T-helper 2 cell (primary cell): ENCODE results near the gene OLFML2B.
"Not testable (repeated sequence)": the region's sequence is repeated elsewhere in the genome, so short reads cannot be mapped to it uniquely, and the experiment has no call there.

ENCODE experiments used
- DNase-seq, 5 experiments: peaks; one replicate each; pipeline versions ENCODE4 v3.0.0 to v3.0.0-alpha.2; 2012 to 2022
- total RNA-seq, 2 donors: gene quantifications; one replicate each; lab custom pipeline; 2026; lab: John Stamatoyannopoulos, UW

OLFML2B gene
- total RNA-seq: 0 reads per million in 2 donors

DNA sequence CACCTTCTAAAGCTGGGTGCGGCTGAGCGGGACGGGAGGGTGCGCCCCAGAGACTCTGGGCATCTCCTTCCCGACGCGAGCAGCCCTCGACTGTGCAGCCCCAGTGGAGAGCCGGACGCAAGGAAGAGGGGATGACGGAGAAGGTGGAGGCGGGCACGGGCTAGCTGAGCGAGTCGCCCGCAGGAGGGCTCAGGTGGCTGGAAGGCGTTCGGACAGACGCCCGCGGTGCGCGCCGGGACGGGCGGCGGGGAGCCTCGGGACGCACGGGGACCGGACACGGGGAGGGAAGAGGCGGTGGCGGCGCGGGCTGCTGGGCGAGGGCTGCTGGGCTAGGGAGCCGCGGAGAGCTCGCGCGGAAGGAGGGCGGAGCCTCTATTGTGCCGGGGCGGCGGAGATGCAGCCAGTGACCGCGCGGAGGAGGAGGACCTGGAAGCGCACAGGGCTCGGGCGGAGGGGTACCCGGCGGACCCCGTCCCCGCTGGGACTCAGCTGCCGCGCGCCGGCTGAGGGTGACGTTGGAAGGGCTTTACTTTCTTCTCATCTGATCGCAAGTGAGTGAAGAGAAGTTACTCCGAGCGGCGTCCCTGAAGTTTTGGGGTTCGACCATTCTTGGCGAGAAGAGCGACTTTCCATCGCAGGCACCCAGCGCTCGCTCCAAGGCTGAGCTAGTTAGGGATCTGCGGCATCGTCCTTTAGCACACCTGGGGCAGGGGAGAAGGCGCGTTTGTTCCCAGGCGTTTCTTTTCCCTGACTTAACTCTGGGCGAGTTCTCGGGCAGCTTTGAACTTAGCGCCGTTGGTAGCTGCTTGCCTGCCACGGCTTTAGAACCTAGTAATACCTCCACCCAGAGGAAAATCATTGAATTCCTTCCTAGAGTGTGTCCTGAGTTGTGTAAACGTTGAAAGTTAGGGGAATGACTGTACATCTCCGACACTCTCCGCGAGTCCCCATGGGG is at the start of gene OLFML2B:
Gene OLFML2B (minus strand): TSS at position 323 of the 955 bp plus-strand sequence. CDS start 439 bp downstream, outside the sequence.
- peak in 3 of 5 experiments; percentile 17 to 61 (median 24) for DNase-seq

DNA sequence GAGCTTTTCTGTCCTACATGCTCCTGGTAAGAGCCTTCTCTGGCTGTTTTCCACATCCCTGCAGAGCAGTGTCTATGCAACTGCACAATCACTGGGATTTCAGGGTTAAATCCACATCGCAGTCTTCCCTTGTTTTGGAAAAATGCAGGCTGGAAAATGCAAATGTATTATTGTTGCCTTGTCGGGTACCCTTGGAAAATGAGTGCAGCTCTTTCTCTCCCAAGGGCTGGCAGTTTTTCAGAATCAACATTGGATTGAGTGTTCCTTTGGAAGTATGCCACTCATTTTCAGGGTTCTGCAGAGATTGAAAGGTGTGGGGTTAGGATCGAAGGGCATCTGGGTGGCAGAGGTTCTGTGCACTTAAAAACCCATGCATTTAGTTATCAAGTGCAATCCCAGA is 49.1 kb upstream of the OLFML2B start:
- DNase-seq: no peak

DNA sequence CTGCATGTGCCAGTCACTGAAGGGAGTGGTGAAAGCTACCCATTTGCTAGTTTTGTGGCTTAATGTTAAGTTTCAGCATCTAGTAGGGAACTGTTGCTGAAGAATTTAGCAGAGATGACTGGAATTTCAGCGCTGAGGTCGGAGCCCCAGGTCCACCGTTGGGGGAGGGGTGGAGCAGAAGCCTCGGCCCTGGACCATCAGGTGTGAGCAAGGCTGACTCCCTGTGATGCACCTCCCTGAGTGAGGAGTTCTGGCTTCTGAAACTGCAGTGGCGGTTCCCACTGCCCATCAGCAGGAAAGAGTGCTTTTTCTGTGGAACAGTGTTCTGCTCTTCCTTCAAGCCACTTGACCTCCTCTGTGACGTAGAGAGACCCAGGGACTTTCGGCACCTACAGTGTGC is 47.2 kb upstream of the OLFML2B start:
- DNase-seq: no peak

- DNase-seq: no peak
Measured at GRCh38 chr1:162070094-162070748, 46.6 kb upstream of the OLFML2B start.

DNA sequence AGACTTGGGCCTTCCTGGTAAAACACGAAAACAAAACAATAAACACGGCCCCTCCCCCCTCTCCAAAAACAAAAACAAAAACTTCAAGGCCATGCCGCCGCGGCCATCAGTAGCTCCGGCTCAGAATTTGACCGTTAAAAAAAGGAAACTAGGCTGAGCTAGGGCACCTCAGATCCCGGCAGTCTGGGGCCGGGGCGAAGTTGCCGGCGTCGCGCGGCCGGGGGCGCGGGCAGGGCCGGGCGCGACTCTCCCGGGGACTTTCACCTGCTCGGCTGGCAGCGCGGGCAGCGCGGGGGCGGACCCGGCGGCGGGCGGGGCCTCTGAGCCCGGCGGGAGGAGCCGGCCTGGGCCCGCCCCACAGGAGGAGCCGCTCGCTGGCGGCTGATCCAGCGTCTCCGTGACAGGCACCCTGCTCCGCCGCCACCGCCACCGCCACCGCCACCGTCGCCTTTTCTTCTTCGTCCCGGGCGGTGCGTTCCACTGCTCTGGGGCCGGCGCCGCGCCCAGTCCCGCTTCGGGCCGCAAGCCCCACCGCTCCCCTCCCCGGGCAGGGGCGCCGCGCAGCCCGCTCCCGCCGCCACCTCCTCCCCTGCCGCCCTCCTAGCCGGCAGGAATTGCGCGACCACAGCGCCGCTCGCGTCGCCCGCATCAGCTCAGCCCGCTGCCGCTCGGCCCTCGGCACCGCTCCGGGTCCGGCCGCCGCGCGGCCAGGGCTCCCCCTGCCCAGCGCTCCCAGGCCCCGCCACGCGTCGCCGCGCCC is 45.8 kb upstream of the OLFML2B start, which contains the start of gene NOS1AP:
Gene NOS1AP (plus strand): TSS at position 358 of the 760 bp plus-strand sequence. CDS start 487 bp downstream, outside the sequence.
- DNase-seq: peak; percentile 38 to 82 (median 59)

- no peak for DNase-seq
Measured at GRCh38 chr1:162068301-162068700, 44.6 kb upstream of the OLFML2B start.

- DNase-seq: no peak
Measured at GRCh38 chr1:162067466-162067865, 43.8 kb upstream of the OLFML2B start.

DNA sequence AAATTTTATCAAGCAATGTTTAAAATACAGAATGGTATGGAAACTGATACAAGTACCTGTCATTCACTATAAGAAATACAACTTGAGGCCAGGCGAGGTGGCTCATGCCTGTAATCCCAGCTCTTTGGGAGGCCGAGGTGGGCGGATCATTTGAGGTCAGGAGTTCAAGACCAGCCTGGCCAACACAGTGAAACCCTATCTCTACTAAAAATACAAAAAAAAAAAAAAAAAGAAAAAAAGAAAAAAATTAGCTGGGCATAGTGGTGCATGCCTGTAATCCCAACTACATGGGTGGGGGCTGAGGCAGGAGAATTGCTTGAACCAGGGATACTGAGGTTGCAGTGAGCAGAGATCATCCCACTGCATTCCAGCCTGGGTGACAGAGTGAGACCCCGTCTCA is 43.2 kb upstream of the OLFML2B start:
- not testable (repeated sequence) for DNase-seq

DNA sequence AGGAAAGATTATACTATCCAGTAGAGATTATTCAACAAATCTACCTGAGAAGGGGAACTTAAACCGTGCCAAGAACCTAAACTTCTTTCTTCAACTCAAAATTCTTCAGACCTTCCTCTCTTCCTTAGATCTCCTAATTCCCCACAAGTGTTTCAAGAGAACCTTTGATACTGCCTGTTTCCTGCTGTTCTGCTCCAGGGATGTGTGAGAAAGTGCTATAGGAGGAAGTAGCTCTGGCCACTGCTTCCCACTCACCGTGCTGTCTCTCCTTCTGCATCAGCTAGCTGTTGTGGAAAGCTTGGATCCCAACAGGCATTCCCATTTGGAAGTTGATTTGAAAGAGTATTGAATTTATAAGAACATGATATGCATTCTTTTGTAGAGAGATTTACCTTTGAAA is 41.3 kb upstream of the OLFML2B start:
- DNase-seq: no peak

- DNase-seq: no peak
Measured at GRCh38 chr1:162062542-162063015, 38.9 kb upstream of the OLFML2B start.

GRCh38 chr1:162060314-162060713 is 36.6 kb upstream of the OLFML2B start:
- DNase-seq: no peak

- DNase-seq: no peak
Measured at GRCh38 chr1:162059721-162060120, 36.1 kb upstream of the OLFML2B start.

- no peak for DNase-seq
Measured at GRCh38 chr1:162056579-162056978, 32.9 kb upstream of the OLFML2B start.

GRCh38 chr1:162056043-162056442 is 32.4 kb upstream of the OLFML2B start:
- peak in 2 of 5 experiments; percentile 6 to 44 for DNase-seq

DNA sequence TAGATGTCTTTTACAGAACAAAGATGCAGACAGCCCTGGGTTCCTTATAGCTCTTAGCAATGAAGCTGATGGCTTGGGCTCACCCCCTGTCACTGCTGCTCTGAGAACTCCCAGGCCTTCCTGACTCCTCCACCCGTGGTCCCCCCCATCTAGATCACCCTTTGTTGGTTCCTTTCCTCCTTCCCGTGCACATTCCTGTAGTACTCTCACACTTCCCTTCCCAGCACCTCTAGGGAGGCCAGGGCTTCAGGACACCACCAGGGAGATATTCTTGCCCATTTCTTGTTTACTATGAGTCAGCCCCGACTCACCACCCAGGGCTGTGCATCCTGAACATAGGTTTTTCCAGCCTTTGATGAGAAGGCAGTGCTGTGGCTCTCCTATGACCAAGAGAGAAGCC is 31.4 kb upstream of the OLFML2B start:
- DNase-seq: no peak

DNA sequence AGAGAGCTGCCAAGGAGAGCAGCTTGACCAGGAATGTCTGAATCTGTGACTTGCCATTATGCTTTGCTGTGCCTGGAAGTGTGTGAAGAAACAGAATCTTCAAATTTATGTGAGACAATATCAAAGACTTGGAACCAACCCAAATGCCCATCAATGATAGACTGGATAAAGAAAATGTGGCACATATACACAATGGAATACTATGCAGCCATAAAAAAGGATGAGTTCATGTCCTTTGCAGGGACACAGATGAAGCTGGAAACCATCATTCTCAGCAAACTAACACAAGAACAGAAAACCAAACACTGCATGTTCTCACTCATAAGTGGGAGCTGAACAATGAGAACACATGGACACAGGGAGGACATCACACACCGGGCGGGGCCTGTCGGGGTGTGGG is 30.3 kb upstream of the OLFML2B start:
- not testable (repeated sequence) for DNase-seq

GRCh38 chr1:162046921-162047320 is 23.3 kb upstream of the OLFML2B start:
- DNase-seq: no peak

DNA sequence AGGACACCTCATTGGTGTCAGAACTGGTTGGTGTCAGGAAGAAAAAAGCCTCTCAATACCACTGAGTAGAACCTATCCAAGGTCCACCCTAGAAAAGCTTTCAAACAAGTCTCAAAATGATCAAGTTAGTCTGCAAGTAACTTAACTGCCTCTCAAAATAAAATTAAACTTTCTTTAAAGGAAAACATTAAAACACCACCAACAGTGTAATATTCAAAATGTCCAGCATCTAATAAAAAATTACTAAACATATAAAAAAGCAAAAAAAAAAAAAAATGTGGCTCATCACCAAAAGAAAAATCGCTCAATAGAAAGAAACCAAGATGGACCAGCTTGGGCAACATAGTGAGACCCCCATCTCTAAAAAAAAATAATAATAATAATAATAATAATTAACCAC is 18.7 kb upstream of the OLFML2B start:
- no peak for DNase-seq

- peak in 1 of 5 experiments; percentile 51 for DNase-seq
Measured at GRCh38 chr1:162040657-162041056, 17.0 kb upstream of the OLFML2B start.

DNA sequence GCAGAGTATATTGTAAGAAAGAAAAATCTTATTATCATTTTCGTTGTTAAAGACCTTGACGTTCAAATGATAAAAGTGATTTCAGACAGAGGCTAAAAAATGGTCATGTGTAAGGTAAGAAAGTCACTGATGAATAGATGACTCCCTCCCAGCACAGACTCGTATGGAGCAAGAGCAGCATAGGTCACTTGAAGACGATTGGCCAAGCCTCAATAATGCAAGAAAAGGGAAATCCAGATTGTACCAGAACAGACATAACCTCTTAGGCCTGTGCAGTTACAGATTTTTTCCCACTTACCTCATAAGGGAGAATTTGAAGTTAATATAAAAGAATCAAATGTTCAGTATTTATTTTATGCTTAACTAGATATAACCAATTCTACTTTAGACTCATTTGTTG is 16.3 kb upstream of the OLFML2B start:
- no peak for DNase-seq

GRCh38 chr1:162038624-162039023 is 15.0 kb upstream of the OLFML2B start:
- no peak for DNase-seq

DNA sequence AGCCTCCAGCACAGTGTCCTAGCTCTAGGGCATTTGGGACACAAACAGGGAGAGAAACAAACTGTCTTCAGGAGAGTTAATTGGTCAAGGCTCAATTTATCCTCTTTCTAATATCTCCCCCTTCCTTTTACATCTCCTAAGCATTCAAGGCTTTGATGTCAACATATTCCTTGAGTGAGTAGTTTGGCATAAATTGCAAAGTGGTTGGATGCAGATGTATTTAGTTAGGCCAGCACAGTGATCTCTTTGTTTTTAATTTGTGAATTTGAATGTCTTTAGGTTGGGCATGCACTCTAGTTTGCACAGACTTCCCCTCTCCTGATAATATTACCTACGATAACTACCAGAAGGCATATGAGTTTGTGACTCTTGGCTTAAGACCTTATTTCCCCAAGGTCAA is 12.5 kb upstream of the OLFML2B start:
- DNase-seq: no peak

DNA sequence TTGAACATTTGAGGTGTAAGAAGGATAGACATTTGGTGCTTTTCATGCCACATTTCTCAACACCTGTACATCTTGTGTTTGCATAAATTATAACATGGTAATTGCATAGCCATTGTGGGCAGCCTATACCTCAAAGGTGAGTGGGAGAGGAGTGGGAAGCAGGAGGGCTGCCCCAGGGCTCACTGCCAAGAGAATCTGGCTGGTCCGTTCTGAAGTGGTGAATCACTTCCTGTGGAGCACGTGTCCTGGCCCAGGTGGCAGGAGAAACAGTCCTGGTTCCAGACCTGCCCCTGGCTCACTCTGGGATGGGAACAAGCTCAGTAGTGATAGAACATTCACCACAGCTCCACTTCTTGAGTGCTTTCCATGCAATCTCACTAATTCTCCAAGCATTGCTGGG is 11.6 kb upstream of the OLFML2B start:
- DNase-seq: no peak
